Activated naive CD4-positive, alpha-beta T cell treated with anti-CD3 and anti-CD28 coated beads, Interleukin-2, amount 10 ng/mL, durations not matched to agents 7 days and 5 days (primary cell): ENCODE data around the gene SMARCC1.
A peak's percentile ranks its signal among the peaks of the same experiment; 100 is the strongest.
"Not testable (repeated sequence)": the region's sequence is repeated elsewhere in the genome, so short reads cannot be mapped to it uniquely, and the experiment has no call there.

Experiments used
- CTCF ChIA-PET: fragments of 350-600 bp; sonication (Branson Sonifier 250); formaldehyde crosslinking; loops from one replicate; lab custom pipeline; 2021; ENCODE audit warnings: antibody characterized with exemption; lab: Charles Lee
- DNase-seq: peaks from one replicate; pipeline ENCODE4 v3.0.0-alpha.2; 2020
- H3K27ac Mint-ChIP-seq: one replicate; pipeline ENCODE4 v1.8.0; 2021; ENCODE audit warnings: mild to moderate bottlenecking, moderate library complexity, mixed read lengths
- H3K27me3 Mint-ChIP-seq: one replicate; pipeline ENCODE4 v1.8.0; 2021; ENCODE audit warnings: mild to moderate bottlenecking, mixed read lengths
- H3K36me3 Mint-ChIP-seq: one replicate; pipeline ENCODE4 v1.8.0; 2021; ENCODE audit warnings: mixed read lengths
- H3K4me1 Mint-ChIP-seq: one replicate; pipeline ENCODE4 v1.8.0; 2021; ENCODE audit warnings: mixed read lengths
- H3K4me3 Mint-ChIP-seq: one replicate; pipeline ENCODE4 v1.8.0; 2021; ENCODE audit warnings: mild to moderate bottlenecking, moderate library complexity, mixed read lengths
- H3K9me3 Mint-ChIP-seq: one replicate; pipeline ENCODE4 v1.8.0; 2021; ENCODE audit warnings: mixed read lengths

The SMARCC1 gene

GRCh38 chr3:47791193-47791855 is 9.6 kb upstream of the SMARCC1 start:
- Mint-ChIP-seq H3K4me3 (no peak overlapping the region), H3K9me3 (peaks cover 2% of the 10 kb centered on the region), H3K27me3 (peaks cover 9% of the 10 kb centered on the region), H3K27ac (peak overlapping the region; percentile 21), H3K4me1 (peaks cover 3% of the 10 kb centered on the region), H3K36me3 (no peaks in the 10 kb centered on the region)
- no peak for DNase-seq
- CTCF ChIA-PET, result no interaction called here

- no peak overlapping the region for H3K4me3 Mint-ChIP-seq
- H3K4me1 Mint-ChIP-seq, result peaks cover 34% of the 10 kb centered on the region
- H3K27me3 Mint-ChIP-seq, result peaks cover 15% of the 10 kb centered on the region
- DNase-seq, result no peak
- CTCF ChIA-PET, result interaction anchor here (1.3 kb wide), 1 partner anchor 362 kb away, joined by 3 read pairs; no protein-coding TSS in a partner anchor
- peaks cover 6% of the 10 kb centered on the region for H3K36me3 Mint-ChIP-seq
- H3K9me3 Mint-ChIP-seq, result no peaks in the 10 kb centered on the region
- no peak overlapping the region for H3K27ac Mint-ChIP-seq
Observed at GRCh38 chr3:47783673-47784072, 2.0 kb upstream of the SMARCC1 start.

GRCh38 chr3:47782446-47783308 is 984 bp upstream of the SMARCC1 start:
- Mint-ChIP-seq H3K4me1 (peaks cover 32% of the 10 kb centered on the region), H3K9me3 (no peaks in the 10 kb centered on the region), H3K36me3 (peaks cover 6% of the 10 kb centered on the region), H3K27ac (peak overlapping the region; percentile 99), H3K27me3 (peaks cover 15% of the 10 kb centered on the region), H3K4me3 (peak overlapping the region; percentile 97)
- no peak for DNase-seq
- CTCF ChIA-PET, result interaction anchor here (1.3 kb wide), 1 partner anchor 361 kb away, joined by 3 read pairs; no protein-coding TSS in a partner anchor

GRCh38 chr3:47780741-47781684 is 680 bp downstream of the SMARCC1 start:
- peak; percentile 71 for DNase-seq
- CTCF ChIA-PET, result interaction anchor here (1.1 to 1.4 kb wide), 2 partner anchors 9 to 258 kb away, joined by 3 to 6 read pairs; no protein-coding TSS in a partner anchor
- H3K4me1 Mint-ChIP-seq, result peaks cover 32% of the 10 kb centered on the region
- H3K9me3 Mint-ChIP-seq, result no peaks in the 10 kb centered on the region
- H3K27ac Mint-ChIP-seq, result peak overlapping the region; percentile 95
- peaks cover 6% of the 10 kb centered on the region for H3K36me3 Mint-ChIP-seq
- H3K4me3 Mint-ChIP-seq, result peak overlapping the region; percentile 97
- peaks cover 15% of the 10 kb centered on the region for H3K27me3 Mint-ChIP-seq

GRCh38 chr3:47778746-47779145 is 2.9 kb downstream of the SMARCC1 start:
- no peak for DNase-seq
- H3K27ac Mint-ChIP-seq, result no peak overlapping the region
- H3K9me3 Mint-ChIP-seq, result no peaks in the 10 kb centered on the region
- CTCF ChIA-PET, result no interaction called here
- H3K36me3 Mint-ChIP-seq, result peaks cover 10% of the 10 kb centered on the region
- H3K4me1 Mint-ChIP-seq, result peaks cover 34% of the 10 kb centered on the region
- peaks cover 3% of the 10 kb centered on the region for H3K27me3 Mint-ChIP-seq
- H3K4me3 Mint-ChIP-seq, result no peak overlapping the region

- Mint-ChIP-seq H3K27me3 (no peaks in the 10 kb centered on the region), H3K4me1 (peaks cover 7% of the 10 kb centered on the region), H3K9me3 (no peaks in the 10 kb centered on the region), H3K36me3 (peaks cover 22% of the 10 kb centered on the region), H3K27ac (no peak overlapping the region), H3K4me3 (no peak overlapping the region)
- no peak for DNase-seq
- CTCF ChIA-PET, result interaction anchor here (1.1 kb wide), 1 partner anchor 16 kb away, joined by 4 read pairs; no protein-coding TSS in a partner anchor
Observed at GRCh38 chr3:47772788-47773187, 8.9 kb downstream of the SMARCC1 start.

- no peak for DNase-seq
- CTCF ChIA-PET, result no interaction called here
- Mint-ChIP-seq H3K4me1 (peaks cover 7% of the 10 kb centered on the region), H3K4me3 (no peak overlapping the region), H3K36me3 (peaks cover 22% of the 10 kb centered on the region), H3K9me3 (no peaks in the 10 kb centered on the region), H3K27ac (no peak overlapping the region), H3K27me3 (no peaks in the 10 kb centered on the region)
Observed at GRCh38 chr3:47772047-47772446, 9.6 kb downstream of the SMARCC1 start.

- Mint-ChIP-seq H3K27me3 (no peaks in the 10 kb centered on the region), H3K9me3 (no peaks in the 10 kb centered on the region), H3K27ac (no peak overlapping the region), H3K4me1 (peaks cover 2% of the 10 kb centered on the region), H3K4me3 (no peak overlapping the region), H3K36me3 (peaks cover 15% of the 10 kb centered on the region)
- CTCF ChIA-PET, result no interaction called here
- DNase-seq, result no peak
Observed at GRCh38 chr3:47766186-47766585, 15.5 kb downstream of the SMARCC1 start.

GRCh38 chr3:47762233-47762632 is 19.5 kb downstream of the SMARCC1 start:
- H3K36me3 Mint-ChIP-seq, result peaks cover 8% of the 10 kb centered on the region
- DNase-seq, result no peak
- no peak overlapping the region for H3K27ac Mint-ChIP-seq
- no peaks in the 10 kb centered on the region for H3K27me3 Mint-ChIP-seq
- no peaks in the 10 kb centered on the region for H3K9me3 Mint-ChIP-seq
- CTCF ChIA-PET, result no interaction called here
- H3K4me1 Mint-ChIP-seq, result no peaks in the 10 kb centered on the region
- H3K4me3 Mint-ChIP-seq, result no peak overlapping the region

GRCh38 chr3:47761046-47761445 is 20.6 kb downstream of the SMARCC1 start:
- H3K27ac Mint-ChIP-seq, result no peak overlapping the region
- CTCF ChIA-PET, result interaction anchor here (0.5 to 0.6 kb wide), 2 partner anchors 34 to 63 kb away, joined by 4 to 5 read pairs; no protein-coding TSS in a partner anchor
- H3K4me1 Mint-ChIP-seq, result no peaks in the 10 kb centered on the region
- no peak overlapping the region for H3K4me3 Mint-ChIP-seq
- no peaks in the 10 kb centered on the region for H3K9me3 Mint-ChIP-seq
- H3K27me3 Mint-ChIP-seq, result no peaks in the 10 kb centered on the region
- H3K36me3 Mint-ChIP-seq, result peaks cover 15% of the 10 kb centered on the region
- no peak for DNase-seq

GRCh38 chr3:47760207-47760606 is 21.5 kb downstream of the SMARCC1 start:
- Mint-ChIP-seq H3K27ac (peak overlapping the region; percentile 68), H3K36me3 (peaks cover 15% of the 10 kb centered on the region)
- not testable (repeated sequence) for H3K4me1 Mint-ChIP-seq, H3K4me3 Mint-ChIP-seq, H3K27me3 Mint-ChIP-seq, DNase-seq, H3K9me3 Mint-ChIP-seq
- CTCF ChIA-PET, result interaction anchor here (0.5 kb wide), 1 partner anchor 35 kb away, joined by 4 read pairs; no protein-coding TSS in a partner anchor

GRCh38 chr3:47758261-47759025 is 23.2 kb downstream of the SMARCC1 start:
- H3K4me1 Mint-ChIP-seq, result no peaks in the 10 kb centered on the region
- no peak overlapping the region for H3K27ac Mint-ChIP-seq
- H3K9me3 Mint-ChIP-seq, result no peaks in the 10 kb centered on the region
- H3K4me3 Mint-ChIP-seq, result no peak overlapping the region
- no peak for DNase-seq
- H3K36me3 Mint-ChIP-seq, result peaks cover 11% of the 10 kb centered on the region
- no peaks in the 10 kb centered on the region for H3K27me3 Mint-ChIP-seq
- CTCF ChIA-PET, result interaction anchor here (0.6 kb wide), 1 partner anchor 30 kb away, joined by 4 read pairs; no protein-coding TSS in a partner anchor

- H3K4me3 Mint-ChIP-seq, result no peak overlapping the region
- no peak for DNase-seq
- H3K36me3 Mint-ChIP-seq, result peaks cover 14% of the 10 kb centered on the region
- H3K9me3 Mint-ChIP-seq, result no peaks in the 10 kb centered on the region
- H3K27me3 Mint-ChIP-seq, result no peaks in the 10 kb centered on the region
- CTCF ChIA-PET, result interaction anchor here (0.7 to 1.4 kb wide), 2 partner anchors 14 to 81 kb away, joined by 3 to 5 read pairs; no protein-coding TSS in a partner anchor
- H3K4me1 Mint-ChIP-seq, result no peaks in the 10 kb centered on the region
- H3K27ac Mint-ChIP-seq, result no peak overlapping the region
Observed at GRCh38 chr3:47752716-47753115, 29.0 kb downstream of the SMARCC1 start.
